ENCODE data around the gene APOB.

- TF ChIP-seq POLR2AphosphoS5 (IDR thresholded peaks at IDR 0.05; ENCODE audit: low read depth, low read length), result no peak
- TF ChIP-seq REST (IDR thresholded peaks at IDR 0.05; ENCODE audit: insufficient read depth in 1 of 2, low read depth in 2 of 2, low read length in 2 of 2), result no peak
- TF ChIP-seq TAF1 (IDR thresholded peaks at IDR 0.05; ENCODE audit: borderline replicate concordance, insufficient read depth, low read length), result no peak
- TF ChIP-seq SIN3A (IDR thresholded peaks at IDR 0.05; ENCODE audit: borderline replicate concordance, insufficient read depth, low read length), result no peak
These were observed 14.4 kb downstream of the APOB start for GRCh38 chr2:21029519-21029918.
